GM18861 (cell line): ENCODE results near the gene IMPDH1.

Experiments used
- ATAC-seq: cut with Tn5 transposase; IDR thresholded peaks from one replicate; pipeline ENCODE4 v1.9.1; 2021; ENCODE audit not compliant: unreplicated experiment

The IMPDH1 gene

GRCh38 chr7:128406314-128407232 is 3.2 kb downstream of the IMPDH1 start:
- no peak for ATAC-seq

- ATAC-seq = no peak
Measured at GRCh38 chr7:128405471-128406313, 4.1 kb downstream of the IMPDH1 start.

GRCh38 chr7:128404886-128405470 is 4.8 kb downstream of the IMPDH1 start:
- no peak for ATAC-seq

GRCh38 chr7:128404143-128404681 is 5.6 kb downstream of the IMPDH1 start:
- no peak for ATAC-seq

GRCh38 chr7:128403676-128404075 is 6.1 kb downstream of the IMPDH1 start:
- ATAC-seq = no peak

- ATAC-seq = no peak
Measured at GRCh38 chr7:128402356-128402755, 7.4 kb downstream of the IMPDH1 start.

- no peak for ATAC-seq
Measured at GRCh38 chr7:128400566-128400965, 9.2 kb downstream of the IMPDH1 start.

- no peak for ATAC-seq
Measured at GRCh38 chr7:128399991-128400390, 9.8 kb downstream of the IMPDH1 start.

GRCh38 chr7:128398841-128399135 is 11.0 kb downstream of the IMPDH1 start:
- no peak for ATAC-seq

GRCh38 chr7:128398016-128398840 is 11.6 kb downstream of the IMPDH1 start:
- ATAC-seq = no peak

- ATAC-seq = no peak
Measured at GRCh38 chr7:128396357-128396756, 13.4 kb downstream of the IMPDH1 start.

- no peak for ATAC-seq
Measured at GRCh38 chr7:128395748-128396147, 14.0 kb downstream of the IMPDH1 start.

GRCh38 chr7:128394904-128395496 is 14.8 kb downstream of the IMPDH1 start:
- ATAC-seq = no peak

- no peak for ATAC-seq
Measured at GRCh38 chr7:128393526-128394330, 16.1 kb downstream of the IMPDH1 start.

- no peak for ATAC-seq
Measured at GRCh38 chr7:128392446-128393327, 17.1 kb downstream of the IMPDH1 start.

- ATAC-seq = no peak
Measured at GRCh38 chr7:128391805-128392204, 18.0 kb downstream of the IMPDH1 start.

GRCh38 chr7:128390871-128391565 is 18.8 kb downstream of the IMPDH1 start:
- no peak for ATAC-seq
